HG03039 (cell line): ENCODE data around the gene CFAP77.

Experiments used
- ATAC-seq: cut with Tn5 transposase; IDR thresholded peaks from one replicate; pipeline ENCODE4 v1.9.1; 2021; ENCODE audit warnings: mild to moderate bottlenecking, moderate library complexity; ENCODE audit not compliant: unreplicated experiment

Gene CFAP77

DNA sequence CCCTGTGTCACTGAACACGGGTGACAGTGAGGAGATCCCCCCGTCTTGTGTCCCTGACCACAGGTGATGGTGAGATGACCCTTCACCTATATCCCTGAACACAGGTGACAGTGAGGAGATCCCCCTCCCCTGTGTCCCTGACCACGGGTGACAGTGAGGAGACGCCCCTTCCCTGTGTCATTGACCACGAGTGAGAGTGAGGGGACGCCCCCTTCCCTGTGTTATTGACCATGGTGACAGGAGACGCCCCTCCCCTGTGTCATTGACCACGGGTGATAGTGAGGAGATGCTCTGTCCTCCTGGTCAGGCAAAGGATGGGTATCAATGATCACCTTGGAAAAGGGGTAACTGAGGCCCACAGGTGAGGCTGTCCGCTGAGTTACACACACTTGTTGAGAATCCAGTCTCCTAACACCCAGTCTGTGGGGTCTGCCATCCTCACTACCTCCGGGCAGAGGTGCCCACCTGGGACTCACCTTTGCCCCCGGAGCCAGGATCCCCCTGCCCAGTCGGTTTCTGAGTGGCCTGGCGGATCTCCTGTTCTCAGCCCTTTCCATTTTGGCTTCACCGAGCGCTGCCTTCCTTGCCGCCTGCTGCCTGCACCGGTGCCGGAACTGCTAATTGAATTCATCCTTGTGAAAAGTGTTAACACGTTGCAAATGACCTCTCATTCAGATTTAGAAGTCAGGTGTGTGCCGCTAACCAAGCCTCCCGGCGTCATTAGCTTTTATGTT, 104.2 kb downstream of the CFAP77 start:
- ATAC-seq = no peak

DNA sequence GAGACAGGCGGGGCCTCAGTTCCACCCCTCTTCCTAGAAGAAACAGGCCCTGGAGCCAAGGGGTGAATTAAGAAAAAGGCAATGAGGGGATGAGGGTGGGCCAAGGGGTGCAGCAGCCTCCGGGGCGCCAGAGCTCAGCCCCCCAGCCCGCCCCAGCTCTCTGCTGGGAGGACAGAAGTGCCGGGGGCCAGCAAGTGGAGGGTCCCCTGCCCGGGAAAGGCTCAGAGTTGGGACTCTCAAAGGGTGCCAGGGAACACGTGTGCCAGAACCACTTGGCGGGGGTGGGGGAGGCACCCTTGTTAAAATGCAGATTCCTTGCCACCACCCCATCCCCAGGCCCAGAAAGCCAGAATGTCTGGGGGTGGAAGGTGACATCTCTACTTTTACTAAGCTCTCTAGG, 104.8 kb downstream of the CFAP77 start:
- ATAC-seq = no peak

DNA sequence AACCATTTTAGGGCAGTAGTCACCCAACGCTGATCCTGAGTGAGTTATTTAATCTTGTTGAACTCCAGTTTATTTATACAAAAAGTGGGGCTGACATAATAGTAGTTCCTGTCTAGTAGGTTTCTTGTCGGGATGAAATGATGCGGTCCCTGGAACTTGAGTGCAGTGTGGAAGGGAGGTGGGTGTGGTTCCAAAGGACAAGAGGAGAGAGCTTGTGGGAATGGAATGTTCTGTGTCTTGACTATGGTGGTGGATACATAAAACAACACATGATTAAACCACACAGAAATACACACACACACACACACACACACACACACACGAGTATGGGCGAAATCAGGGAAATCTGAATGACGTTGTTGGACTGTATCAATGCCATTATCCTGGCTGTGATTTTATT, 106.3 kb downstream of the CFAP77 start:
- ATAC-seq = no peak

DNA sequence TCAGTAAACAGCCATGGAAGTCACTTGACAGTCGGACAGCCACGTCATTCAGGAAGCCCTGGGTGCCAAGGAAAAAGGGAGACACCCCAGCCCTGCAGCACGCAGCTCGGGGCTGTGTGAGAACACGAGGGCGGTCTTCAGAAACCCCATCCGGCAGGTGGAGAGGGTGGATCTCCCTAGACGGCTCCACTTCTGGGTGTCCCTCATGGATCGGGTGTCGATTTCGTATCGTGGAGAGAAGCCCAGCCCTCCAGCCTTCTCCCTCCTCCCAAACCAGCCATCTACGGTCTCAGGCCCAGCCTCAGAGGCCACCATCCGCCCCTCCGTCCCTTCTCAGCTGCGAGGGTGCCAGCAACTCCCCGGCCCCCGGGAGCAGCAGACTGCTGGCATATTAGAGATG, 106.9 kb downstream of the CFAP77 start:
- no peak for ATAC-seq

DNA sequence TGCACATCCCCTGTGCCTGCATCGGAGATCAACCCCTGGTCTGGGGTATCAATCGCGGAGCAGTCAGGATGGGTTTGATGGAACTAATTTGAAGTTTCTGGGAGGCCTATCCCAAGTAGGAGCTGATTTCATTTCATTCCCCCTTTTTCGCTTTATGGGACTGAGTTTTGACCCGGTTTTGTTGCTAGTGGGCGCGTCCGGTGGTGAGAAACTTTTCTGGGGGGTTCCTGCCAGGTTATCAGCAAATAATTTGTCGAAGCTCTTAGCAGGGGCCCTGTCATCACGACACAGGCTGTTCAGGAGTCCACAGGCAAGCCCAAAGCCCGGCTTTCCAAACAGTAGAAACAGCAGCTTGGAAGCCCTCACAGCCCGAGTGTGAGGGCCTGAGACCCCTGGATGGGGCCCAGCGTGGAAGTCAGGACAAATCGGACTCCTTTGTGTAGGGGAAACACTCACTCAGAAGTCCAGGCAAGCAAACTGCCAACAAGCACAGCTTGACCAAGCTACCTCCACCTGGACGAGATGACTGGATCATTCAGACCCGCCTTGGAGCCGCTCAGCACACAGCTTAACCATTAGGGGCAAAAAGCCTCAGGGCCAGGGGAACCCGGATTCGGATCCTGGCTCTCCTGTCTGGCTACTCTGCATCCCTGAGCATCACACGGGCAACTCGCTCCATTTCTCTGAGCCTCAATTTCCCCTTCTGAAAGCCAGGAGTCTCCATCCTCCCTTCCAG, 108.0 kb downstream of the CFAP77 start:
- ATAC-seq = no peak

DNA sequence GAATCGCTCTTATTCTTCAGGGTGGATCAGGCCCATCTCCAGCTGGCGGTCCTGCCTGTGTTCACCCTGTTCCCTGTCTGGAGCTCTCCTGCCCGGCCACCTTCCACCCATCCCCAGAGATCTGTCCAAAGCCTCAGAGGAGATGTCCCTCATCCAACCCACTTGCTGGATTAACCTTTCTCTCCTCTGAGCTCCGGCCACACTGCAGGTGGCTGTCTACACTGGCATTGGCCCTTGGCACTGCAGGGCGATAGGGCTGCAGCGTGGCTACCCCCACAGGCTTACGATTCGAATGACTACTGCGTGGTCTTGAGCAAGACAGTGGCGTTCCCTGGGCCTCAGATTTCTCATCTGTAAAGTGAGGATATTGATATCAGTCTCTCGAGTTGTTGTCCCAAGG, 108.6 kb downstream of the CFAP77 start:
- ATAC-seq = no peak

DNA sequence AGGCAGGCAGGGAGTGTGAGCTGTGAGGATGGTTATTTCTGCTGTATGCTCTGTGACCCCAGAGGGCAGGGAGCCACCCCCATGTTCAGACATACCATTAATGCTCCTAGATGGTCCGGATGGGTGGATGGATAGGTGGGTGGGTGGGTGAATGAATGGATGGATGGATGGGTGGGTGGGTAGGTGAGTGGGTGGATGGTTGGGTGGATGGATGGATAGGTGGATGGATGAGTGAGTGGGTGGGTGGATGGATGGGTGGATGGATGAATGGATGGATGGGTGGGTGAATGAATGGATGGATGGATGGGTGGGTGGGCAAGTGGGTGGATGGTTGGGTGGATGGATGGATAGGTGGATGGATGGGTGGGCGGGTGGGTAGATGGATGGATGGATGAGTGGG, 109.0 kb downstream of the CFAP77 start:
- ATAC-seq = no peak

DNA sequence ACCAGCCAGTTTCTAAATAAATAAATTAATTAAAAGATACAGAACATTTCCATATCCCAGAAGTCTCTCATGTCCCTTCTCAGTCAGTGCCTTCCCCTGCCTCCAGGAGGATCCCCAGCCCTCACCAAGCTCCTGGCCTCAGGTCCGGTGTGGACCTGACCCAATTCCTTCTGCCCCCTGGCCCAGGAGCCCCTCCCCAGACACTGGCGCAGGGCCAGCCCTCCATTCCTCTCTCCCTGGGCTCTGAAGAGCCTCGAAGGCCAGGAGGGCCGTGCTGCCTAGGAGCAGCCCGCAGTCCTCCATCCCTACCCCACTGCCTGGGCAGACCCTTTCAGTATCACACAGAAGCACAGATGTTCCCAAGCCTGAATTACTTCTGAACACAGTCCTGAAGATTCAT, 110.6 kb downstream of the CFAP77 start:
- no peak for ATAC-seq

DNA sequence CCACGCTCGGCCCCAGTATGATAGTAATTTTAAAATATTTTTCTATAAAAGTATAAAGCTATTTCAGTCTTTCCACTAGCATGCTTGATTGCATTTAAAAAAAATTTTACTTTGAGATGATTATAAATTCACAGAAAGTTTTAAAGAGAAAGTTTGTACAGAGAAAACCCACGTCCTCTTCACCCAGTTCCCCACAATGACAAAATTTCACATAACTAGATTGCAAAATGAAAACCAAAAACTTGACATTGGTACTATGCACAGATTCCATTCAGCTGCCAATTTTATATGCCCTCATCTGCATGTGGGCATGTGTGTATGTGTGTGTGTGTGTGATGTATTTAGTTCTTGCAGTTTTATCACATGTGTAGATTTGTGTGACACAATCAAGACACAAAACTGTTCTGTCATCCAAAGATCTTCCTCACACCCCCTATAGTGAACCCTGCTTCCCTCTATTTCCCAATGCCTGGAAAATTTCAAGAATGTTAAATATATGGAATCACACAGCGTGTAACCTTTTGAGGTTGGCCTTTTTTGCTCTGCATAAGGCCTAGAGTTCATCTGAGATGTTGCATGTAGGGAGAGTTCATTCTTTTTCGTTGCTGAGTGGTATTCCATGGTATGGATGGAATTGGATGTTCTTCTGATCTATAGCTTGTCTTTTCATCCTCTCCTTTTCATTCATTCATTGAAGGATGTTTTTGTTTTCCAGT, 115.5 kb downstream of the CFAP77 start:
- no peak for ATAC-seq

DNA sequence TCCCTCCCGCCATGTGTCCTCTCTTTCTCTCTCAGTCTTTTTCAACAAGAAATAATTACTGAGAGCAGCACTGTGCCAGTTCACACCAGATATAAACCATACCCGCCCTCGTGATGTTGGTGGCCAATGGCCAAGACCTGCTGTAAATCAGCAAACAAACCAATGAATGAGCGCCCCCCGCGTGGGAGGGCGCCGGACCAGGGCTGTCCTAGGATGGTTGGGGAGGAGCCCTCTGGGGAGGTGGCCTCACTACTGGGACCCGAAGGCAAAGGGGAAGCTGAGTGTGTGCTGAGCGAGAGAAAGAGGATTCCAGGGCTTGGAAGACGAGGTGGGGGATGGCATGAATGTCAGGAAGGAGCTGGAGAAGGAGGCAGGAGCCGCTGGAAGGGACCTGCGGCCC, 121.2 kb downstream of the CFAP77 start:
- no peak for ATAC-seq

DNA sequence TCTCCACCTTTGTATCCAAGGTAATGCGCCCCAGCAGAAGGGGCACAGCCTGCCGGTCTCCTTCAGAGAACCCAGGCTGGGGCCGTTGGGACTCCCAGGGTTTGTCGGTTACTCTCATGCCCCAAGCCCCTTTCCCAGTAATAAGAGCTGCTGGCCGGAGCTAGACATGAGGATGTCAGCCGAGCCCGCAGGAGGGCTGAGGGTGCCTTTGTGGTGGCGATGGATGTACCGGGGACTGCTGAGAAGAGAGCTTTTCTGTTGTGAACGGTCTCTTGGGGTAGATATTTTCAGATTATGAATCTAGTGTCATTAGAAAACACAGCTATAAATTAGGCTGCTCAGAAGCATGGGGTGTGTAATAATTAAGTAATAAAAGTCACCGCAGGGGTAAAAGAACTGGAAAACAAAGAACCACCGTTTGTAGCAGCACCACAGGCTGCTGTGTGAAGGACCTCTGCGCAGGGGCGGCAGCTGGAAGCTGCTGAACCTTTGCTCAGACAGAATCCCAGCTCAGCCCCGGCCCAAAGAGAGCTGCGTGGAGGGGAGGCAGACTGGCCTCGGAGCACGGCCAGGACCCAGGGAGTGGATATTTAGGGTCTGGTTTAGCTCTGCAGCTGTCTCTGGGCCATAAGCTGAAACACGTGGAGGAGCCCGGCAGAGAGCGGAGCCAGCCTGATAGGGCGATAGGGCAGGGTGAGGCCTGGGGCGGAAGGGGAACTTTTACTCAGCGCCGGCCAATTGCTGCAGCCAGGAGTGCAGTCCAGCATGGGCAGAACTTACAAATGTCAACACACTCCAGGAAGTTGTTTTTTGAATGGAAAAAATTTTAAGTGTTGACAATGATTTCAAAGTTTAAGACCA, 121.9 kb downstream of the CFAP77 start:
- no peak for ATAC-seq

DNA sequence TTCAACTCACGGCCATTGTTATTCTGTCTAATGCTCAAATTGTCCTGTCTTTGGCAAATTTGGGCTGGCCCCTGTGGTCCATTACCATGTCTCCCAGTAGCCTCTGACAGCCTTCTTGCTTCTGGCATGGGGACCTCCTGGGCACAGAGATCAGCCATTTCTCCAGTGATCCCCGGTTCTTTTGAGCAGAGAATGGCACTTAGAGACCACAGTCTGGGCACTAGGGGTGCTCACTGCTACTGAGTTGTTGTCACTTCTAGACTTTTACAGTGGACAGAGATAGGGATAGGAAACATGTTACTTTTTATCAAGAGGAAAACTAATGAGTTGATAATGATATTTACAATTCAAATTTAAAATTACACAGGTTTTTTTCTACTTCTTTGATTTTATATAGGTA, 124.8 kb downstream of the CFAP77 start:
- ATAC-seq = no peak

DNA sequence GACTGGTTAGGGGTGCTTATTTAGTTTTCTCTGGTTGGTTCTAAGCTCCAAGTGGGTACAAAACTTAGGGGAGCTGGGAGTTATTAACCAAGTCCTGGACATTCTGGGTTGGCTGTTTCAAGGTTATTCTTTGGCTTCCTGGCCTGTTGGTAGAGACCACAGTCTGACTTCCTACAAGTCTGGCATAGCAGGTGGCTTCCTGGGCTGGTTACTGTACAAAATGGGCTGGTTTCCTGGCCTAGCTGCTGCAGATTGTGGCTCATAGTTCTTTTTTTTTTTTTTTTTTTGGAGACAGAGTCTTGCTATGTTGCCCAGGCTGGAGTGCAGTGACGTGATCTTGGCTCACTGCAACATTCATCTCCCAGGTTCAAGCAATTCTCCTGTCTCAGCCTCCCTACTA, 126.1 kb downstream of the CFAP77 start:
- no peak for ATAC-seq

DNA sequence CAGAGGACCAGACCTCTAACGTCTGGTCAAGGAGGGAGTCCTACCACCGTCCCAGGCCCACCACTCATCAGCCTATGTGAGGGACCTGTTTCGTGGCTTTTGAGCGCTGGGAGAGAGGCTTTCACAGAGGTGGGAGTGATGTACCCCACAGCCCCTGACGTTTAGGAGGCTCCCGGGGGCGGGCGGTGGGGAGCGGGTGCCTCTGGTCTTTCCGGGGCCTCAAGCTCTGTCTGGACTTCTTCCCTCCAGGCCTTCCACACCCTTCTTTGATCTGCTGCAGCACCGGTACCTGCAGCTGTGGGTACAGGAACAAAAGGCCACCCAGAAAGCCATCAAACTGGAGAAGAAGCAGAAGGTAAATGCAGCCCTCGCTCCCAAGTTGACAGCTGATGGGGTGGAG, 127.3 kb downstream of the CFAP77 start:
- ATAC-seq = no peak

DNA sequence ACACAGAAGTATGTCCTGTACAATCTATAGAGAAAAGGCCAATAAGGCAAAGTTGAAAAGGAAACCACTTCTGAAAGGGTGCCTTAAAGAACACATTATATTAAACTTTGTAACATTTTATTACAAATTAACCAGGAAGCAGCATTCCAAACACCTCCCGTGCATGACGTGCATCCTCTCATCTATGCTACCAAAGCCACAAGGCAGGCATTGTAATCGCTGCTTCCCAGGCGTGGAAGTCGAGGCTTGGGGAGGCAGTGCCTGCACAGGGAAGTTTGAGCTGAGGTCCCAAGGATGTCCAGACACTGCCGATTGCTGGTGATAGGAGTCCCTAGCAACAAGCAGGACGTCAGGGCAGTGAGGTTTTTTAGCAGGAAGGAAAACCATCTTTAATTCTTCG, 128.1 kb downstream of the CFAP77 start:
- no peak for ATAC-seq

DNA sequence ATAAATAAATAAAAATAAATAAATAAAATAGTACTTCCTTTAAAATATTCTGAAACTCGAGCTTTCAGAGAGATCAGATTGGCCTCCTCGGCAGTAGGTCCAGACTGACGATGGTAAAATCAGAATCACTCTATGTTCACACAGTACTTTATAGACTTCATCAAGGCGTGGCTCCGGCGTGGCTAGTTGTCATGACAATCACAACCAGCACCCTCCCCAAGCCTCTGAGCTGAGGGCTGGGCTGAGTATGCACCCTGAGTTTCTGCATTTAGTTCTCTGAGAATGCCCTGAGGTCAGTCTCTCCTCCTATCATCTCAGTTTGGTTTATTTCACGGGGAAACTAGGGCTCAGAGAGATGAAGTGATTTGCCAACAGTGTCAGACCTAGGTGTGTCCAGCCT, 129.1 kb downstream of the CFAP77 start:
- ATAC-seq = no peak

DNA sequence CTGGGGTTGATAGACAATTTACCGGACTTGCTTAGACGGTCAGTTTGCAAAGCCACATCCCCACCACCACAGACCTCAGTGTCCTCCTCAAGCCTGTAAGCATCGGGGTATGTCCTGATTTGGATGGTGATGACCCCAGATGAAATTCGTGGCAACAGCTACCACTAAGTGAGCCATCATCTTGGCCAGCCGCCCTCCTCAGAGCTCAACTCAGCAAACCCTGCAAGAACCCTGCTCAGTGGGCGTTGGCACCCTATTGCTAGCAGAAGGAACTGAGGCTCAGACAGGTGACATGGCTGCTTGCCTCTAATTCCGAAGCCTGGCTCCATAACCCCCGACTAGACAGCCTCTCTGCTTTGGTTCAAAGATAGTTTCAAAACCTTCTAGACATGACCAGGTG, 131.0 kb downstream of the CFAP77 start:
- no peak for ATAC-seq

DNA sequence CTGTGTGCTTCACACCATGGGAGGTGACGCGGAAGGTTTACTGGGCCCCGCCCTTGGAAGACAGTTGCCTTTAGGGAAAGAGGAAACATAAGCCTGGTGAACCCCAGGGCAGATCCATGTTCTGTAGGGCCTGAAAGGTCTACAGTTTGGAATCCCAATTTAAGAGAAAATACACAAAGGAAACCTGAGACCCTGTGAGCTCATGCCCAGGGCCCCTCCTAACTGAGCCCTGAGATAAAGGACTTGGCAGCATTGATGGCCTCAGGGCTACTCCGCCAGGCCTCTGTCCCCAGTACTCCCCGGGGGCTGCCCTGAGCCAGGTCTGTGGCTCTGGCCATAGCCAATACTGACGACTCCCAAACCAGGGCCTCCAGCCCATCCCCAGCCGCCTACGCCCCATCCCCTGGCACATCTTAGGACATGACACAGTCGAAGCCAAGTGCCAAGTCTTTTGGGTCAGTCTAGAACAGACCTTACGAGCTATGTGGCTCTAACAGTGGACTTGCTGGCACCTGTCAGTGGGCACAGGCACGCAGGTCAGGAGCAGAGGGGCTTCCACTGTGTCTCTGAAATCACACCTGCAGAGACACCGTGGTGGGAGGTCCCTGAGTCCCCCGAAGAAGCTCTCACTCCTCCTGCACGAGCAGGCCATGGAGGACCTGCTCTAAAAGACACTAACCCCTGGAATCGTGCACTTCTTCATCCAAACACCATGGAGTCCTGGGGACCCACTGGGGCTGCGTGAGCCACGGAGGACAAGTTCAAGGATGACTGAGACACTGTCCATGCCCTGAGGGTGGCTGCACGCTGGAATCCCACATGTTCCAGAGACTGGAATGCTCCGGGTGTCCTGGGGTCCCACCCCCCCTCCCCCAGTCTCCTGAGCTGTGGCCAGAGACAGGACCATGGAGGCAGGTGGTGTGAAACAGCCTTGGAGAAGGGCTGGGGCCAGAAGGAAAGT, 132.1 kb downstream of the CFAP77 start:
- no peak for ATAC-seq

DNA sequence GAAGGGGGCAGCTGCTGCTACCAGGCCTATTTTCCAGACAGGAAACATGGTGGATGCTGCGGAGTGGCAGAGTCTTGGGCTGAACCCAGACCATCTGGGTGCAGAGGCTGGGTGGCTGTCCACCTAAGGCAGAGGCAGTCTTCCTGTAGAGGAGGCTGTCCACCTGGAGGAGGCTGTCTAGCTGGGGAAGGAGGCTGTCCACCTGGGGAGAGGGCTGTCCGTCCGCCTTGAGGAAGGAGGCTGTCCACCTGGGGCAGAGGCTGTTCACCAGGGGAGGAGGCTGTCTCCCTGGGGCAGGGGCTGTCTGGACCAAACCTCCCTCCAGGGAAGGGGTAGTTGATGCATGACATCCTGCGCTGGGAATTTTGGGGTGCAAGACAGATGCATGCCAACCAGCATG, 133.2 kb downstream of the CFAP77 start:
- no peak for ATAC-seq

DNA sequence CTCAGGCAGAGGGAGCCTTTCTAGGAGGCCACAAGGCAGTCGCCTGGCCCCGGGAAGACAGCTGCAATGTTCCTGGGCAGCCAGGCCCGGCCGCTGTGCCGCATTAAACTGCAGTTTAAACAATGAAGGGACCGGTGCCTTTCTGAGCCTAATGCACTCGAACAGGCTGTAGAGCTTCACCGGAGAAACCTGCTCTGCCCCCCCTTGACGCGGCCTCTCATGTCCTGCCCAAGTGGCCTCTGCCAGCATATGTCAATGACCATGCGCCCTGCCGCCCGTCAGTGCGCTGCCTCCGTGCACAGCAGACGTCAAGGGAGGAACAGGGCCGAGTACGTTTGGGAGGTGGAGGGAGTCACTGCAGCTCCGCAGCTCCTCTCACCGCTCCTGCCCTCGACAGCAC, 133.9 kb downstream of the CFAP77 start:
- no peak for ATAC-seq
